Measurements from ENCODE around the gene COL28A1.

DNA sequence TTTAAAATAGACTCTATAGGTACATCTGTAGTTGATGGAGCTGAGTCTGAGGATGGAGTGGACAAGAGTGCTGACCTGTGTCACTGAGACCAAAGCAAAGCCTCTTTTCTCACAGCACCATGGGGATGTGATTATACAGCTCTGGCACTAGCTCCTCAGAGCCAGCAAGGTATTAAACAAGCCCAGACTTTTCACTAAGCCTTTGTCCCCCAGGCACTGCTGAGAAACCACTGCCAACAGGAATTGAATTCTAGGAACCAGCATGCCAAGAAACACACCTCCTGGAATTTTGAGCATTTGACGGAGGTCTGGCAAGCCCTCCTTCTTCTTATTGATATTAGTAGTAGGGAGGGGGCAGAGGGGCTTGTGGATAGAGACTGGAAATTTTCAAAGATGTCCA is 206.3 kb downstream of the COL28A1 start:
- TF ChIP-seq, protein P1, sequence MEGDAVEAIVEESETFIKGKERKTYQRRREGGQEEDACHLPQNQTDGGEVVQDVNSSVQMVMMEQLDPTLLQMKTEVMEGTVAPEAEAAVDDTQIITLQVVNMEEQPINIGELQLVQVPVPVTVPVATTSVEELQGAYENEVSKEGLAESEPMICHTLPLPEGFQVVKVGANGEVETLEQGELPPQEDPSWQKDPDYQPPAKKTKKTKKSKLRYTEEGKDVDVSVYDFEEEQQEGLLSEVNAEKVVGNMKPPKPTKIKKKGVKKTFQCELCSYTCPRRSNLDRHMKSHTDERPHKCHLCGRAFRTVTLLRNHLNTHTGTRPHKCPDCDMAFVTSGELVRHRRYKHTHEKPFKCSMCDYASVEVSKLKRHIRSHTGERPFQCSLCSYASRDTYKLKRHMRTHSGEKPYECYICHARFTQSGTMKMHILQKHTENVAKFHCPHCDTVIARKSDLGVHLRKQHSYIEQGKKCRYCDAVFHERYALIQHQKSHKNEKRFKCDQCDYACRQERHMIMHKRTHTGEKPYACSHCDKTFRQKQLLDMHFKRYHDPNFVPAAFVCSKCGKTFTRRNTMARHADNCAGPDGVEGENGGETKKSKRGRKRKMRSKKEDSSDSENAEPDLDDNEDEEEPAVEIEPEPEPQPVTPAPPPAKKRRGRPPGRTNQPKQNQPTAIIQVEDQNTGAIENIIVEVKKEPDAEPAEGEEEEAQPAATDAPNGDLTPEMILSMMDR (IDR thresholded peaks at IDR 0.05): no peak
- TF ChIP-seq POLR2A (IDR thresholded peaks at IDR 0.05): no peak
